Astrocyte (in vitro differentiated cells and primary cell): ENCODE measurements around the gene P2RY8. TPM values are rescaled to one million over a fixed set of nuclear protein-coding genes. Genes with fewer than 3 reads are reported as not detected.

Source experiments
- DNase-seq: peaks from one replicate; pipeline ENCODE4 v3.0.0-alpha.2; 2010; ENCODE audit warnings: low read depth
- FAIRE-seq: peaks from 2 replicates; lab custom pipeline; 2011; peaks lifted over from hg19 to GRCh38; lab: Jason Lieb, UNC
- H2AFZ ChIP-seq: 2 replicates; pipeline ENCODE4 v1.6.0; 2012; ENCODE audit warnings: low read depth, low read length, inconsistent platforms
- H3K27ac ChIP-seq: 2 replicates; pipeline ENCODE4 v1.5.1; 2011; ENCODE audit warnings: low read depth, low read length, inconsistent platforms
- H3K27me3 ChIP-seq: 2 replicates; pipeline ENCODE4 v1.6.0; 2011; ENCODE audit warnings: low read length, inconsistent platforms; ENCODE audit not compliant: insufficient read depth
- H3K36me3 ChIP-seq: 2 replicates; pipeline ENCODE4 v1.5.1; 2011; ENCODE audit warnings: low read length, inconsistent platforms; ENCODE audit not compliant: insufficient read depth
- H3K4me1 ChIP-seq: 2 replicates; pipeline ENCODE4 v1.5.1; 2011; ENCODE audit warnings: low read length, inconsistent platforms; ENCODE audit not compliant: insufficient read depth
- H3K4me2 ChIP-seq: 2 replicates; pipeline ENCODE4 v1.6.0; 2012; ENCODE audit warnings: low read length, inconsistent platforms
- H3K4me3 ChIP-seq: 2 replicates; pipeline ENCODE4 v1.5.1; 2011; ENCODE audit warnings: low read depth, mild to moderate bottlenecking, low read length, inconsistent platforms; ENCODE audit not compliant: insufficient read depth
- H3K79me2 ChIP-seq: 2 replicates; pipeline ENCODE4 v1.6.0; 2012; ENCODE audit warnings: mild to moderate bottlenecking, low read length, inconsistent platforms; ENCODE audit not compliant: insufficient read depth
- H3K9ac ChIP-seq: 2 replicates; pipeline ENCODE4 v1.6.0; 2012; ENCODE audit warnings: mild to moderate bottlenecking, low read length, inconsistent platforms
- H3K9me3 ChIP-seq: 2 replicates; pipeline ENCODE4 v1.5.1; 2012; ENCODE audit warnings: low read depth, mild to moderate bottlenecking, low read length, inconsistent platforms; ENCODE audit not compliant: insufficient read depth
- H4K20me1 ChIP-seq: 2 replicates; pipeline ENCODE4 v1.6.0; 2012; ENCODE audit warnings: low read length, inconsistent platforms; ENCODE audit not compliant: insufficient read depth
- H3K27ac Mint-ChIP-seq: one replicate; pipeline ENCODE4 v1.8.0; 2021; ENCODE audit warnings: mild to moderate bottlenecking, mixed read lengths; ENCODE audit not compliant: unreplicated experiment
- H3K27me3 Mint-ChIP-seq: one replicate; pipeline ENCODE4 v1.8.0; 2021; ENCODE audit warnings: low read depth, mixed read lengths; ENCODE audit not compliant: unreplicated experiment
- H3K36me3 Mint-ChIP-seq: one replicate; pipeline ENCODE4 v1.8.0; 2021; ENCODE audit warnings: low read depth, mixed read lengths; ENCODE audit not compliant: unreplicated experiment
- H3K4me1 Mint-ChIP-seq: one replicate; pipeline ENCODE4 v1.8.0; 2021; ENCODE audit warnings: low read depth, mixed read lengths; ENCODE audit not compliant: unreplicated experiment
- H3K4me3 Mint-ChIP-seq: one replicate; pipeline ENCODE4 v1.8.0; 2021; ENCODE audit warnings: mild to moderate bottlenecking, moderate library complexity, mixed read lengths; ENCODE audit not compliant: unreplicated experiment
- H3K9me3 Mint-ChIP-seq: one replicate; pipeline ENCODE4 v1.8.0; 2021; ENCODE audit warnings: mild to moderate bottlenecking, mixed read lengths; ENCODE audit not compliant: unreplicated experiment
- CTCF ChIP-seq: IDR thresholded peaks from 2 replicates; pipeline ENCODE4 v1.5.1; 2011; ENCODE audit warnings: low read depth, mild to moderate bottlenecking, inconsistent platforms, low read length, moderate library complexity; ENCODE audit not compliant: insufficient read depth
- EZH2 ChIP-seq: IDR thresholded peaks from 2 replicates; pipeline ENCODE4 v1.6.1; 2012; ENCODE audit warnings: mild to moderate bottlenecking, low read length, inconsistent platforms; ENCODE audit not compliant: insufficient read depth
- total RNA-seq: library from RNA; stranded (reverse); gene quantifications from 2 replicates; pipeline ENCODE4 v1.2.1, GENCODE V29; 2021

The P2RY8 gene
- total RNA-seq, 1 donor from 2014 or later = not detected

GRCh38 chrX:1440506-1440905, 96.5 kb downstream of the P2RY8 start:
- Histone ChIP-seq H3K27me3 (no peaks in the 10 kb centered on the region), H3K79me2 (peaks cover 31% of the 10 kb centered on the region), H3K36me3 (peaks cover 5% of the 10 kb centered on the region), H3K4me3 (no peak overlapping the region), H2AFZ (no peak overlapping the region), H4K20me1 (peaks cover 13% of the 10 kb centered on the region), H3K4me2 (no peak overlapping the region), H3K4me1 (no peaks in the 10 kb centered on the region), H3K27ac (no peak overlapping the region), H3K9ac (no peak overlapping the region), H3K9me3 (peaks cover 2% of the 10 kb centered on the region)
- Mint-ChIP-seq H3K27me3 (no peaks in the 10 kb centered on the region), H3K4me3 (no peak overlapping the region), H3K36me3 (peaks cover 21% of the 10 kb centered on the region), H3K4me1 (no peaks in the 10 kb centered on the region), H3K27ac (no peak overlapping the region), H3K9me3 (peaks cover 25% of the 10 kb centered on the region)
- no peak for TF ChIP-seq EZH2
- TF ChIP-seq CTCF = no peak
- DNase-seq (no peak), FAIRE-seq (no peak)

- DNase-seq (no peak), FAIRE-seq (no peak)
- Histone ChIP-seq H4K20me1 (no peaks in the 10 kb centered on the region), H3K27me3 (no peaks in the 10 kb centered on the region), H3K4me2 (no peak overlapping the region), H3K36me3 (peaks cover 2% of the 10 kb centered on the region), H3K9me3 (no peaks in the 10 kb centered on the region), H3K79me2 (no peaks in the 10 kb centered on the region), H3K4me1 (no peaks in the 10 kb centered on the region), H3K9ac (no peak overlapping the region), H2AFZ (no peak overlapping the region), H3K4me3 (no peak overlapping the region), H3K27ac (no peak overlapping the region)
- no peaks in the 10 kb centered on the region for H3K27me3 Mint-ChIP-seq
- H3K36me3 Mint-ChIP-seq = peaks cover 7% of the 10 kb centered on the region
- H3K4me1 Mint-ChIP-seq = no peaks in the 10 kb centered on the region
- TF ChIP-seq CTCF = no peak
- TF ChIP-seq EZH2 = no peak
- no peak overlapping the region for H3K4me3 Mint-ChIP-seq
- H3K9me3 Mint-ChIP-seq = peaks cover 13% of the 10 kb centered on the region
- no peak overlapping the region for H3K27ac Mint-ChIP-seq
Measured at GRCh38 chrX:1435241-1435895, 101.6 kb downstream of the P2RY8 start.

DNA sequence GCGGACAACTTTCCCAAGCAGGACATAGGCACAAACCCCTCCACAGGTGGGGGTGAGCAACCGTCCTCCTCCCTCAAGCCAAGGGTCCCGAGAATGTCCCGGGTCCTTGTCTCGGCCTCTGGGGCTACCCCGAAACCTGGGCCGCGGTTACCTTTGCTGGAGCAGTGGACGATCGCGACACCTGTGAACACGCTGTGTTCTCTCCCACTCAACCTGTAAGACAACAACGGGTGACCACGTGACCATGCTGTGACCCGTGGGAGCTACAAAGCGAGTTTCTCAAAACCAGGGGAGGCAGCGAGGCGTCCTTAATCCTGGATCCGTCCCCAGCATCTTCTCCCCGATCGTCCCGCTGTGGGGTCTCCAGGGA, 102.1 kb downstream of the P2RY8 start:
- peaks cover 7% of the 10 kb centered on the region for H3K36me3 Mint-ChIP-seq
- DNase-seq = no peak

More for the DNA sequence above, 102.1 kb downstream of the P2RY8 start:
- no peaks in the 10 kb centered on the region for H3K9me3 ChIP-seq
- Mint-ChIP-seq H3K27me3 (no peaks in the 10 kb centered on the region), H3K4me3 (no peak overlapping the region), H3K27ac (no peak overlapping the region), H3K4me1 (no peaks in the 10 kb centered on the region), H3K9me3 (peaks cover 13% of the 10 kb centered on the region)
- H3K4me1 ChIP-seq = no peaks in the 10 kb centered on the region
- H3K4me2 ChIP-seq = no peak overlapping the region
- TF ChIP-seq CTCF (no peak), EZH2 (no peak)
- FAIRE-seq = no peak
- H3K79me2 ChIP-seq = no peaks in the 10 kb centered on the region
- H3K27me3 ChIP-seq = no peaks in the 10 kb centered on the region
- H4K20me1 ChIP-seq = no peaks in the 10 kb centered on the region
- no peak overlapping the region for H3K27ac ChIP-seq
- H3K9ac ChIP-seq = no peak overlapping the region
- H2AFZ ChIP-seq = no peak overlapping the region
- no peak overlapping the region for H3K4me3 ChIP-seq
- H3K36me3 ChIP-seq = peaks cover 2% of the 10 kb centered on the region
